Epithelial cell of esophagus (primary cell): ENCODE measurements around the gene PYGO2.

Source experiments
- DNase-seq: peaks from one replicate; pipeline ENCODE4 v3.0.0; 2010; ENCODE audit warnings: low read depth
- H3K4me3 ChIP-seq: 2 replicates; pipeline ENCODE4 v1.5.1; 2011; ENCODE audit warnings: mild to moderate bottlenecking, low read length, control low read depth
- CTCF ChIP-seq: IDR thresholded peaks from 2 replicates; pipeline ENCODE4 v1.5.1; 2011; ENCODE audit warnings: low read depth, mild to moderate bottlenecking, low read length, control low read depth, inconsistent platforms; ENCODE audit not compliant: insufficient read depth; ENCODE audit errors: missing control alignments

PYGO2 gene

GRCh38 chr1:154957091-154957657 is 4.4 kb downstream of the PYGO2 start:
- no peak for TF ChIP-seq CTCF
- DNase-seq, result no peak
- H3K4me3 ChIP-seq, result no peak overlapping the region

DNA sequence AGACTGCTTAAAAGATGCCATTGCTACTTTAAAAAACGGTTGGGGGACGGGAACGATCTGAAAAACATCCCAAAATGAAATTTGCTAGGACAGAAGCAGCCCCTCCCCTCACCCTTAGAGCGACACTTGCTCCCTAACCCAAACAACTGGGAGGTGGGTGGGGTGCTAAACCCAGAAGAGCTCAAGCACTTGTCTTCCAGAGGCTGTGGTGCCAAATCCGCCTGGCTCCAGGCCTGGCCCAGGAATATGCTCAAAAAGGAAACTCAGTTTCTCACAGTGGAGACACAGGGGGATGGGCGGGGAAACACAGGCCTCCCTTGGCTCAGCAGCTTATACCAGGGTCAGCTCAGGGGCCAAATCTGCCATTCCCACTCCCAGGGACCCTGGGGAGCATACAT is 5.0 kb downstream of the PYGO2 start:
- no peak for DNase-seq
- TF ChIP-seq CTCF, result no peak

GRCh38 chr1:154955718-154956543 is 5.7 kb downstream of the PYGO2 start, which contains the start of gene PBXIP1:
TSS of gene PBXIP1 (minus strand) at chr1:154956099. CDS start at chr1:154953721, 2,378 bp downstream.
- peak; percentile 27 for TF ChIP-seq CTCF
- DNase-seq, result peak; percentile 88
- H3K4me3 ChIP-seq, result peak within 1 kb of the TSS; percentile 72

More for the DNA sequence above, 5.0 kb downstream of the PYGO2 start:
- H3K4me3 ChIP-seq, result peak overlapping the region; percentile 72

- peak; percentile 27 for DNase-seq
- peak overlapping the region; percentile 72 for H3K4me3 ChIP-seq
- TF ChIP-seq CTCF, result no peak
These were observed 6.4 kb downstream of the PYGO2 start for GRCh38 chr1:154955039-154955717.

DNA sequence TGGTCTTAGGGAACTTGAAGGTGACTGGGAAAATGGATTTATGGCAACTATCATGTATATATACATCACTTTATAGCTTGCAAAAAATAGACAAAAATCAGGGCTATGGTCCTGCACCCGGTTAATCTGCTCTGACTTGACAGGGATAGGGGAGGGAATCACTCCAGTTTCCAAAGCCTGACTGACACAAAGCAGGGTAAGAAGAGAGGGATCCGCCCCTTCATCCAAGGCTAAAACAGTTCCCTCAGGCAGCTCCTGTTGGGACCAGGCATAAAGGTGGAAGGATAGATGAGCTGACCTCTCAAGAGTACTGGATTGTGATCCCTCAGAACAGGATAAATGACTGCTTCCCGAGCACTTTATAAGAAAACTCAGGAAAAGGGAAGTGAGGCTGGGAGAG is 7.0 kb downstream of the PYGO2 start:
- no peak overlapping the region for H3K4me3 ChIP-seq
- DNase-seq, result no peak
- no peak for TF ChIP-seq CTCF

DNA sequence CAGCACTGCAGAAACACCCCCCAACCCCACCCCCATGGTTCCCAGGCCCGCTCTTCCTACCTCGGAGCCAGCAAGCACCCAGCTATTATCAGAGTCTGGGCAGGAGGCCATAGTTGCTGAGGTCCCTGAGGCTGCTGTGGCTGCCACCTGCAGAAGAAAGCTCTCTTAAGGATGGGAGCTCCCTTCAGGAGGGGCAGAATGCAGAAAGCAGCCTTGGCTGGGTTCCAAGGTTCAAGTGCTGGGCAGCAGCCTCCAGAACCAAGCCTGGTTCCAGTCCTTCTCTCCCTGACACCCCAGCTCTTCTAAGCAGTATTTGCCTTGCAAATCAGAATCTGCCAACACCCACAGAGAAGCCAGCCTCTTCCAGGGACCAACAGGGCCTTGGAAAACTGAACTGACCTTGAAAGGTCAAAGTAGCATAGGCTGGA is 8.0 kb downstream of the PYGO2 start:
- no peak overlapping the region for H3K4me3 ChIP-seq
- no peak for TF ChIP-seq CTCF
- DNase-seq, result no peak
